HepG2 (cell line): ENCODE measurements around the gene CCDC191. TPM values are rescaled to one million over a fixed set of nuclear protein-coding genes. Genes with fewer than 3 reads are reported as not detected.

Source experiments
- CAMTA2 ChIP-seq: sonication (generic); formaldehyde crosslinking; IDR thresholded peaks from 2 replicates; pipeline ENCODE4 v1.4.0; 2020; ENCODE audit warnings: mild to moderate bottlenecking, missing genetic modification reagents, borderline replicate concordance
- CHD4 ChIP-seq: fragments of 200-600 bp; sonication (generic); IDR thresholded peaks from 2 replicates; pipeline ENCODE4 v1.7.0; 2017; ENCODE audit warnings: mild to moderate bottlenecking, low read length, borderline replicate concordance
- EZH2 ChIP-seq: conservative IDR thresholded peaks from 2 replicates; pipeline ENCODE4 v1.6.1; 2012; ENCODE audit warnings: mild to moderate bottlenecking, low read depth, low read length, moderate library complexity
- POLR2A ChIP-seq, 2 experiments: IDR thresholded peaks; 2 replicates each; pipeline ENCODE4 v1.6.1; 2011; ENCODE audit warnings: low read depth in 2 of 2, low read length in 2 of 2, mild to moderate bottlenecking in 1 of 2, moderate library complexity in 1 of 2; ENCODE audit not compliant: insufficient read depth in 1 of 2
- RXRA ChIP-seq: sonication (generic); formaldehyde crosslinking; IDR thresholded peaks from 2 replicates; pipeline ENCODE4 v1.5.1; 2020; ENCODE audit warnings: missing genetic modification reagents
- SRF ChIP-seq: IDR thresholded peaks from 2 replicates; pipeline ENCODE4 v1.6.1; 2011; ENCODE audit warnings: mild to moderate bottlenecking, low read depth, low read length, moderate library complexity
- THAP9 ChIP-seq: sonication (generic); formaldehyde crosslinking; IDR thresholded peaks from 2 replicates; pipeline ENCODE4; 2020; ENCODE audit warnings: missing genetic modification reagents, mild to moderate bottlenecking, borderline replicate concordance
- ZFP41 ChIP-seq: sonication (generic); formaldehyde crosslinking; IDR thresholded peaks from 2 replicates; pipeline ENCODE4 v1.4.0; 2020; ENCODE audit warnings: mild to moderate bottlenecking, missing genetic modification reagents, borderline replicate concordance
- ZNF275 ChIP-seq: sonication (generic); formaldehyde crosslinking; IDR thresholded peaks from 2 replicates; pipeline ENCODE4 v1.8.0; 2022; ENCODE audit warnings: missing genetic modification reagents, mild to moderate bottlenecking, inconsistent platforms, borderline replicate concordance
- ZNF292 ChIP-seq: sonication (generic); formaldehyde crosslinking; IDR thresholded peaks from 2 replicates; pipeline ENCODE4 v1.8.1; 2022; ENCODE audit warnings: mild to moderate bottlenecking, low read depth, missing genetic modification reagents, borderline replicate concordance
- ZNF317 ChIP-seq: sonication (generic); formaldehyde crosslinking; IDR thresholded peaks from 2 replicates; pipeline ENCODE4 v1.5.0; 2020; ENCODE audit warnings: mild to moderate bottlenecking, missing genetic modification reagents
- ZNF430 ChIP-seq: sonication (generic); formaldehyde crosslinking; IDR thresholded peaks from 2 replicates; pipeline ENCODE4 v1.9.0; 2021; ENCODE audit warnings: mild to moderate bottlenecking, missing genetic modification reagents
- ZNF468 ChIP-seq: sonication (generic); formaldehyde crosslinking; IDR thresholded peaks from 2 replicates; pipeline ENCODE4 v1.8.0; 2022; ENCODE audit warnings: mild to moderate bottlenecking, moderate library complexity, missing genetic modification reagents
- ZNF614 ChIP-seq: IDR thresholded peaks from 2 replicates; pipeline ENCODE4 v1.6.1; 2018; ENCODE audit warnings: missing biosample characterization, missing genetic modification reagents, inconsistent platforms, borderline replicate concordance
- ZNF7 ChIP-seq: IDR thresholded peaks from 2 replicates; pipeline ENCODE4 v1.6.1; 2016; ENCODE audit warnings: missing biosample characterization, missing genetic modification reagents
- polyA plus RNA-seq, 8 experiments: library from polyadenylated mRNA; depleted of rRNA in 3 of 8; stranded (reverse) in 7 of 8; unstranded in 1 of 8; fragments of >200 nt; fragmentation: Illumina TruSeq in 4 of 8; extraction: Trizol in 4 of 8; gene quantifications; 2 replicates each; pipeline versions ENCODE4 v1.2.1 to v1.2.3, GENCODE V29; 2011 to 2016; ENCODE audit warnings: low read depth in 4 of 8, missing spikeins in 1 of 8, mixed read lengths in 1 of 8; ENCODE audit not compliant: insufficient read depth in 1 of 8
- total RNA-seq, 5 experiments: library from RNA; depleted of rRNA; stranded (reverse); fragments of >200 nt; fragmentation: Illumina TruSeq; extraction: Trizol; gene quantifications; 2 replicates each; pipeline ENCODE4 v1.2.3, GENCODE V29; 2016; ENCODE audit warnings: low read depth in 1 of 5
- TF ChIP-seq, protein P1 (sequence below): sonication (generic); formaldehyde crosslinking; IDR thresholded peaks from 2 replicates; pipeline ENCODE4 v1.4.0; 2020; ENCODE audit warnings: missing genetic modification reagents, borderline replicate concordance
- TF ChIP-seq, protein P2 (sequence below): sonication (generic); formaldehyde crosslinking; IDR thresholded peaks from 2 replicates; pipeline ENCODE4 v1.9.0; 2022; ENCODE audit warnings: missing genetic modification reagents, mild to moderate bottlenecking, borderline replicate concordance

CCDC191 gene
- total and polyA plus RNA-seq, 2 of the 13 experiments (the other 11 are each of a cell fraction or from before 2014, with no cell fraction given), result 0.91 to 1.4 TPM

- TF ChIP-seq THAP9 (CRISPR knock-in tag) (peak; percentile 36; the same call in 1 of the 2 replicates), EZH2 (no peak), ZNF275 (CRISPR knock-in tag) (0 out of 2 replicates have a peak, but pooled peaks have one; percentile 62), ZFP41 (no peak), RXRA (peak; percentile 26; the same call in 1 of the 2 replicates), SRF (no peak), ZNF7 (no peak), CAMTA2 (CRISPR knock-in tag) (0 out of 2 replicates have a peak, but pooled peaks have one; percentile 39), ZNF317 (peak; percentile 56; the same call in 1 of the 2 replicates), POLR2A (IDR thresholded peaks at IDR 0.05; ENCODE audit: insufficient read depth in 1 of 2, low read depth in 2 of 2, low read length in 2 of 2) (0 out of 4 replicates have a peak, but pooled peaks of 1 of the 2 experiments have one; percentile 27), ZNF614 (CRISPR knock-in tag) (no peak), ZNF430 (CRISPR knock-in tag) (0 out of 2 replicates have a peak, but pooled peaks have one; percentile 13), CHD4 (no peak), ZNF468 (no peak), ZNF292 (CRISPR knock-in tag) (no peak)
- TF ChIP-seq, protein P1, sequence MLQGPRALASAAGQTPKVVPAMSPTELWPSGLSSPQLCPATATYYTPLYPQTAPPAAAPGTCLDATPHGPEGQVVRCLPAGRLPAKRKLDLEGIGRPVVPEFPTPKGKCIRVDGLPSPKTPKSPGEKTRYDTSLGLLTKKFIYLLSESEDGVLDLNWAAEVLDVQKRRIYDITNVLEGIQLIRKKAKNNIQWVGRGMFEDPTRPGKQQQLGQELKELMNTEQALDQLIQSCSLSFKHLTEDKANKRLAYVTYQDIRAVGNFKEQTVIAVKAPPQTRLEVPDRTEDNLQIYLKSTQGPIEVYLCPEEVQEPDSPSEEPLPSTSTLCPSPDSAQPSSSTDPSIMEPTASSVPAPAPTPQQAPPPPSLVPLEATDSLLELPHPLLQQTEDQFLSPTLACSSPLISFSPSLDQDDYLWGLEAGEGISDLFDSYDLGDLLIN (CRISPR knock-in tag), result peak; percentile 45; the same call in 1 of the 2 replicates
- TF ChIP-seq, protein P2, sequence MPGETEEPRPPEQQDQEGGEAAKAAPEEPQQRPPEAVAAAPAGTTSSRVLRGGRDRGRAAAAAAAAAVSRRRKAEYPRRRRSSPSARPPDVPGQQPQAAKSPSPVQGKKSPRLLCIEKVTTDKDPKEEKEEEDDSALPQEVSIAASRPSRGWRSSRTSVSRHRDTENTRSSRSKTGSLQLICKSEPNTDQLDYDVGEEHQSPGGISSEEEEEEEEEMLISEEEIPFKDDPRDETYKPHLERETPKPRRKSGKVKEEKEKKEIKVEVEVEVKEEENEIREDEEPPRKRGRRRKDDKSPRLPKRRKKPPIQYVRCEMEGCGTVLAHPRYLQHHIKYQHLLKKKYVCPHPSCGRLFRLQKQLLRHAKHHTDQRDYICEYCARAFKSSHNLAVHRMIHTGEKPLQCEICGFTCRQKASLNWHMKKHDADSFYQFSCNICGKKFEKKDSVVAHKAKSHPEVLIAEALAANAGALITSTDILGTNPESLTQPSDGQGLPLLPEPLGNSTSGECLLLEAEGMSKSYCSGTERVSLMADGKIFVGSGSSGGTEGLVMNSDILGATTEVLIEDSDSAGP (CRISPR knock-in tag), result peak; percentile 57; the same call in 1 of the 2 replicates
These were observed 108.1 kb downstream of the CCDC191 start (continued) for GRCh38 chr3:113948015-113948917.
